Transverse colon (tissue), 3 donors: ENCODE measurements around the gene ONECUT1.

Experiments used
- CTCF ChIP-seq, 5 experiments: fragments of 200-600 bp in 3 of 5; fragments of 450-650 bp in 2 of 5; sonication (generic) in 3 of 5; IDR thresholded peaks; 1 replicate in 2 of 5; 2 replicates in 3 of 5; pipeline ENCODE4 v1.5.1; 2016 to 2017; ENCODE audit warnings: antibody characterized with exemption in 5 of 5, inconsistent platforms in 3 of 5, mild to moderate bottlenecking in 2 of 5, moderate library complexity in 1 of 5
- EP300 ChIP-seq: sonication (generic); formaldehyde crosslinking; IDR thresholded peaks from one replicate; pipeline ENCODE4 v1.6.1; 2017; ENCODE audit warnings: antibody characterized with exemption, low read depth
- POLR2A ChIP-seq: fragments of 450-650 bp; IDR thresholded peaks from one replicate; pipeline ENCODE4 v1.6.1; 2016; ENCODE audit warnings: antibody characterized with exemption, mild to moderate bottlenecking, moderate library complexity

- TF ChIP-seq POLR2A: no peak
- TF ChIP-seq CTCF (IDR thresholded peaks at IDR 0.05): no peak
- no peak for TF ChIP-seq EP300
Measured at GRCh38 chr15:52795464-52796227, 5.5 kb upstream of the ONECUT1 start.
